Ovary (tissue), 3 donors: ENCODE results near the gene CCT7.
A peak's percentile ranks its signal among the peaks of the same experiment; 100 is the strongest.

ENCODE experiments used
- EP300 ChIP-seq: sonication (generic); formaldehyde crosslinking; IDR thresholded peaks from one replicate; pipeline ENCODE4 v1.6.1; 2017; ENCODE audit warnings: antibody characterized with exemption
- TF ChIP-seq, protein P1 (sequence below), 3 donors: fragments of 450-650 bp in 2 of 3; fragments of 200-600 bp in 1 of 3; IDR thresholded peaks; one replicate each; pipeline versions ENCODE4 v1.5.1 to v1.8.0; 2016 to 2022; ENCODE audit warnings: antibody characterized with exemption in 3 of 3, mild to moderate bottlenecking in 1 of 3
- donor health status: DM: no; HTN: no; CAD: no.

DNA sequence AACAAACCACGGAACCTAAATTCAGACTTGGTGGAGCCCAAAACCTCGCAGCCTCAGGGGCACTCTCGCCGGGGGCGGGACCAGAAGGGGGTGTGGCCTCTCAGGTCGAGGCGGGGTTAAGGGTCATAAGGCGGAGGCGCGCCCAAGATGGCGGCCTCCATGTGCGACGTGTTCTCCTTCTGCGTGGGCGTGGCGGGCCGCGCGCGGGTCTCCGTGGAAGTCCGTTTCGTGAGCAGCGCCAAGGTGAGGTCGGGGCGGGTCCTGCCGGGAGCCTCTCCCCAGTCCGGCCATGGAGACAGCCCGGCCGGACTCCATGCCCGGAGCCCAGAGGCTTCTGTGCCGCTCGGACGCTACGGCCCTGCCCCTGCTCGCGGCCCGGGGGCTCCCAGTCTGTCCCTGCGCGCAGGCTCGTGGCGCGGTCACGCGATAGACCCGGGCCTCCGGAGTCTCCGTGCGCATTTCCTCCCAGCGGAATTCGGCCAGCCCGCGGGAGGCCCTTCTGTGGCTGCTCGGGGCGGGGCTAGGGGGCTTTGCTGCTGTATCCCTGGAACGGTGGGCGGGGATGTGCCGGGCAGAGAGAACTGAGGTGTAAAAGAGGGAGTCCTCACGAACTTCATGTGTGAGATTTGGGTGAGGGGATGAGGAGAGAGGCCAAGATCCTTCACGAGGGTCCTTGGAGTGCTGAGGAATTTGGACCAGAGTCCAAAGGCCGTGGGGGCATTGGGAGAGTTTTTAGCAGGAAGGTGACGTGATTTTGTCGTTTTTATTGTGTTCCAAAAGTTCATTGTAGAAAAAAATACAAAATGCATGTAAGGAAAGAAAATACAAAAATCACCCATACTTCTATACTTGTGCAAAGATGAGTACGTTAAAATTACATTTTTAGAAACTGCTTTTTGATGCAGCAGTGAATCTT, 19.7 kb upstream of the CCT7 start, which contains the start of gene SMYD5:
- TF ChIP-seq, protein P1, sequence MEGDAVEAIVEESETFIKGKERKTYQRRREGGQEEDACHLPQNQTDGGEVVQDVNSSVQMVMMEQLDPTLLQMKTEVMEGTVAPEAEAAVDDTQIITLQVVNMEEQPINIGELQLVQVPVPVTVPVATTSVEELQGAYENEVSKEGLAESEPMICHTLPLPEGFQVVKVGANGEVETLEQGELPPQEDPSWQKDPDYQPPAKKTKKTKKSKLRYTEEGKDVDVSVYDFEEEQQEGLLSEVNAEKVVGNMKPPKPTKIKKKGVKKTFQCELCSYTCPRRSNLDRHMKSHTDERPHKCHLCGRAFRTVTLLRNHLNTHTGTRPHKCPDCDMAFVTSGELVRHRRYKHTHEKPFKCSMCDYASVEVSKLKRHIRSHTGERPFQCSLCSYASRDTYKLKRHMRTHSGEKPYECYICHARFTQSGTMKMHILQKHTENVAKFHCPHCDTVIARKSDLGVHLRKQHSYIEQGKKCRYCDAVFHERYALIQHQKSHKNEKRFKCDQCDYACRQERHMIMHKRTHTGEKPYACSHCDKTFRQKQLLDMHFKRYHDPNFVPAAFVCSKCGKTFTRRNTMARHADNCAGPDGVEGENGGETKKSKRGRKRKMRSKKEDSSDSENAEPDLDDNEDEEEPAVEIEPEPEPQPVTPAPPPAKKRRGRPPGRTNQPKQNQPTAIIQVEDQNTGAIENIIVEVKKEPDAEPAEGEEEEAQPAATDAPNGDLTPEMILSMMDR (IDR thresholded peaks at IDR 0.05) = peak in 1 of 3 donors; percentile 17
- TF ChIP-seq EP300 = no peak
